Measurements from ENCODE around the gene RAB29.

- TF ChIP-seq CTCF (conservative IDR thresholded peaks at IDR 0.05 in 1 of 2, IDR thresholded peaks at IDR 0.05 in 1 of 2; ENCODE audit: low read depth in 1 of 2, low read length in 2 of 2): no peak
- no peak for TF ChIP-seq EZH2 (IDR thresholded peaks at IDR 0.05; ENCODE audit: low read length, missing control alignments)
Measured at GRCh38 chr1:205812271-205812877, 37.1 kb upstream of the RAB29 start.
